CD4-positive, alpha-beta T cell treated with Interleukin-15 for 1 hour (primary cell): Measurements from ENCODE around the gene IFNG-AS1.

Experiments
- DNase-seq: peaks from one replicate; pipeline ENCODE4 v3.0.0-alpha.2; 2020

Gene IFNG-AS1

DNA sequence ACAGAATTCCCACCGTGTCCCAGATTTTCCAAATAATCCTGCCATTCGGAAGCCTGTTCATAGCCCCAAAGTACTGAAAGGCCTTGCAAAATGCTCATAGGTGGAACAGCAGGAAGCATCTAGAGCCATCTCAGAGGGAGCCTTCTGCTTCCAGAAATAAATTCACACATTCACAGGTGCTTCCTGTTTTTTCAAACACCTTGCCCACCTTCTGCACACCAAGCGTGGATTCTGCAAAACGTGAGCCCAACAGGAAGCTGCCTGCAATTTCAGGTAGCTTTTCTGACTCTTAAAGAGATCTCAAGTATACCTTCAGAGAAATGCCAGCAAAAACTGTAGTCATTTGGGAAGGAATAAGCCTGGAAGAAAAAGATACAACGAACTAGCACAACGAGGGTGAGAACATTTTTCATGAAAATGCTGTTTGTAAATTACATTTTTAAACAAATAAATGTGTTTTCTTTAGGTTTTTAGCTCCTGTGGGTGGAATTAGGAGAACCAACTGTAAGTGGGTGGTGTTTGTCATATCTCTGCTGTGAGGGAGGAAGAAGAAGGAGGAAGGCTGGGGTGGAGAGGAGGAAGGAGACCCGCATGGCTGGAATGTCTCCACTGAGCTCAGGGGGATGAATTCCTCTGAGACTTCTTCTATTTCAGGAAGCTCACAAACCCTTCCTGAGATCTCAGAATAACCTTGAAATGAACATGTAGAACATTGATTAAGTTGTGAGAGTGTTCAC lies at the start of gene IFNG-AS1:
IFNG-AS1 (plus strand) TSS at position 264 of the 737 bp plus-strand sequence.
- DNase-seq: peak; percentile 53

DNA sequence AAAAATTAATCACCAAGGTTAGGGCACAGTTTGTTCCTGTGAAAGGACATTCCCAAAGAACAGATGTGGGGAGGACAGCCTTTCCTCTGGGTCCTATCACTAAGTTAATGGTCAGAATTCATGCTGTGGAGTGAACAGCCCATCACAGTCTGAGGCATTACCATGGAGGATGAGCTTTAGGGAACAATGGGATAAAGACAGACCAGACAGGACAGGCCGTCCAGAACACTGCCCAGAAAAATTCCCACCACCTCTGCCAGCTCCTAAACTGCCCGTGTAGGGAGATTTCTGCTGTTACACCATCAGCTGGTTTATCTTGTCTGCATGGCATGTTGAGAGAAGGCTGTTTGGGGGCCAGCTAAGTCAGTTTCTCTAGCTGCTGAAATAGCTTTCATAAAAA lies 49.6 kb upstream of the IFNG-AS1 start:
- DNase-seq: no peak

DNA sequence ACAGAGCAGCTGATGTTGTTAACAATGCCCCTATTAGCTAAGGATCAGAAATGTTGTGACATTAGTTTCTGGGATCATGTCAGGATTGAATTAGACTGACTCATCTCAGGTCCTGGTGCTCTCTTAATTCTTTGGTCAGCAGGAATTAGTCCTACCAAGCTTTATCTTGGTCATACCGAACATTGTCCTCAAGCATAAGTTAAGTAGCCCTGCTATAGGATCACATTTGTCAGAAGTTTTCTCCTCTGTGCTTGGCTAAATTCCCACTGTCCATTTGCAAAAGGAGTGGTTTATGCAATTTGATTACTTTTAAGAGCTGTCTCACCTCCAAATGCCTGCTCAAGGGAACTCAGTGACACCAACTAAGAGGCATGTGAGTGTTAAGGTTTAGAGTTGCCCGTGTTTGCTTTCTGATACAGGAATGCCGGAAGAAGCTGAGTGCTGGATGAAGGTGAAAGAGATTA lies 48.4 kb upstream of the IFNG-AS1 start:
- no peak for DNase-seq

DNA sequence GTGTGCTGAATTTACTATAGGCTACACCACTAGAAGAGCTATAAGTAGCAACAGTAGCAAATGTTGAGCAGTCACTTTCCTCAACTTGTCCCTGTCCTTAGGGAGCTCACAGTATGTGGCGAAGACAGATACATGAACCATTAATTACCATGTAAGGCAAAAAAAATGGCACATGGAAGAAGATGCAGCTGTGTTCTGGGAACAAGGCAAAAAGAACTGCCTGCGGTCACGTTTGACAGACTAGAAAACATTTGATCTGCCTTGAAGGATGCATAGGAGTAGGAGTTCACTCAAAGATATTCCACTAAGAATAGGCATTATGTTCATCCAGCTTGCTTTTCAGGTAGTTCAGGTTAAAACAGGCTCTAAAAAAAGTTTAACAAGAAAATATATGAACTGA lies 46.5 kb upstream of the IFNG-AS1 start:
- DNase-seq: no peak

DNA sequence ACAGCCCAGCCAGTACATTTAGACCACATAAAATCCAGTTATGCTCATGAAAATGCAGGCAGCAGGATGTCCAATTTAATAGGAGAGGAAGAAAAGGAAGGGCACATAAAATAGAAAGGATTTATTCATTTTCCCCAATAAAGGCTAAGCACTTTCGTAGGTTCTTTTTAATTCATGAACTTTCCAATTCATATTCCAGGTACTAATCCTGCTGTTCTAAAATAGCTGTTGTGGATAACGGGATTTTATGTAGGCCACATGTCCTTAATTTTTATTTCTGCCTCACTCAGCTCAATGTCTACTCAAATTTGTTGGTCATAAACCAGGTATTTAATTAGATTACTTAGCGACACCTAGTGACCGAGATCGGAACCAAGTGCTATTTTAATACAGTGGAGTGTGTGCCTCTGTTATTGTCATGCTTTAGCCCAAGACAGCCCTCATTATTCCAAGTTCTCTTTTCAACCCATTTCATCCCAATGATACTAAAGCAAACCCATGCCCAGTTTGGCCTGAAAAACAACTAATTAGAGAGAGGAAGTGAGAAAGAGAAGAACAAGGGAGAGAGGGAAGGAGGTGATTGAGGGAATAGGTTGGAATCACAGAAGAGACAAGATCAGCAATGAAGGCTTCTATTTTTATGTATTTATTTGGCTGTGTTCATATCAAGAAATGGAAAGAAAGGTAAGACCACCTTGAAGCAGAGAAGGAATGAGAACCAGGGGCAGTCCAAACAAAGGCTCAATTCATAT lies 45.9 kb upstream of the IFNG-AS1 start:
- DNase-seq: peak; percentile 24

DNA sequence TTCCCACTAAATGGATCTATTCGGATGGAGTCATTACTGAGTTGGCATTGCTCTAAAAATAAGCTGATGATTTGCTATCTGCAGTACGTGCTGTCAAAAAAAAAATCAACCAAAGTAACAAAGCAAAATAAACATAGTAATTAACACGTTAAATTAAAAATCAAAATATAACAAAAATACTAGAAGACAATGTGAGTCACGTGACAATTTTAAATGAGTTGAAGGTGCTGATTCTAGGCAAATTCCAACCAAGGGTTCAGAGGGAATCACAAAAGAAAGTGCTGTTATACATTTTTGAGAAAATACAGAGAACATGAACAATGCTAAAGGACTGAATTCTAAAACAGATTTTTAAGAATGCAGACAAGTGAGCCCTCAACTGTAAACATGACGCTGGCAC lies 45.2 kb upstream of the IFNG-AS1 start:
- no peak for DNase-seq

DNA sequence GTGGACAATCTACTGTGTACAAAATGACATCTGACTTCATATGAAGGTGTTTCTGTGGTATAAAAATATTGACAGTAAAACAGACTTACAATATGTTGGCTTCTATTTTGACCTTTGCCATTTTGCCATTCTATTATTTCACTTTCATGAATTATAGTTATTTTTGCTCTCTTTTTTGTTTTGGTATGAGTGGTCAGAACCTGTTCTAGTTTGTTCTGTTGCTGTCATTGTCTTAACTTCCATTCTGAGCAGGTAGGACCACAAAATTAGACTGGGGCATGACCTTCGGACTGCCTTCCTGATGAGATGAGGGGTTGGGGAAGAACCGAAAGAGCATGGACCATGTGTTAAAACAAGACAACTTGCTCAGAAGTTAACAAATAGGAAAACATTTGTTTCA lies 36.5 kb upstream of the IFNG-AS1 start:
- no peak for DNase-seq

DNA sequence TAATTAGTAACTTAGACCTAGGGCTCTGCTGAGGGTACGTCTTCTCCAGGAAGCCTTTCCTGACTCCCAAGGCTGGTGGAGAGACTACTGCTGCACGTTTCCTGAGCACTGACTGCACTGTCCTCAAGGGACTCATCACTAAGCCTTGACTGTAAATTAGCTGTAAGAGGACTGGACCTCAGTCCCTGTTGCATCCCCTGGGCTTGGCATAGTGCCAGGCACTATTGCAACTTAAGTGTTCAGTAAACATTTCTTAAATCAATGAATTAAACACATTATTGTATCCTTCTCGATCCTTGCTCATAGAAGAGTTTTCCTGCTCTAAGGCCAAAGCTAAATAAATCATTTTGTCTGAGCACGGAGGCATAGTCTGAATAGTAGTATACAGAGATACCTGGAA lies 31.9 kb upstream of the IFNG-AS1 start:
- DNase-seq: no peak

DNA sequence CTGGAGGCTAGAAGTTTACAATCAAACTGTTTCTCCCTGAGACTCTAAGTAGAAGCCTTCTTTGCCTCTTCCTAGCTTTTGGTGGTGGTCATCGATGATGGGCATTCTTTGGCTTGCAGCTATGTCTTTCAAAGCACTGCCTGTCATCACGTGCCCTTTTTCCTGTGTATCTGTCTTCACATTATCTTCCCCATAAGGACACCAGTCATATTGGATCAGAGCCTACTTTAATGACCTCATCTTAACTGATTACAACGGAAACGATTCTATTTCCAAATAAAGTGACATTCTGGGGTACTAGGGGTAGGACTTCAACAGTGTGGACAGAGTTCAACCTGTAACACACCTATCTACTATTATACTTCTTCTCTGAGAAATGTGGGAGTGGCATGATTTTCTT lies 31.1 kb upstream of the IFNG-AS1 start:
- no peak for DNase-seq

DNA sequence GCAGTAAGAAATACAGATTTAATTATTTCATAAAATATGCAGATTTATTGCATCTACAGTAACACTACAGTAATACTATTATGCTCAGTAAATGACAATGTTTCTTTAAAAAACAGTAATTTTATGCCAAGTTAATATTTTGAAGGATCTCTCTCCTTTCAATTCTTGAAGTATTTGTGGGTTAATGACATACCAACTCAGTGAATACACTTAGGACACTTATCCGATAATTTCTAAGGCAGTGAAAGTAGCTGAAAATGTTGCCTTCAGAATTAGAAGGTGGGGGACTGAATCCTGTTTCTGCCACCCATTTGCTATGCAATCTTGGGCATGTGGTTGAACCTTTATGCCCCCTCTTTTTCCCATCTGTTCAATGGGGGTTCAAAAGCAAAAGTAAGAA lies 24.8 kb upstream of the IFNG-AS1 start:
- no peak for DNase-seq

DNA sequence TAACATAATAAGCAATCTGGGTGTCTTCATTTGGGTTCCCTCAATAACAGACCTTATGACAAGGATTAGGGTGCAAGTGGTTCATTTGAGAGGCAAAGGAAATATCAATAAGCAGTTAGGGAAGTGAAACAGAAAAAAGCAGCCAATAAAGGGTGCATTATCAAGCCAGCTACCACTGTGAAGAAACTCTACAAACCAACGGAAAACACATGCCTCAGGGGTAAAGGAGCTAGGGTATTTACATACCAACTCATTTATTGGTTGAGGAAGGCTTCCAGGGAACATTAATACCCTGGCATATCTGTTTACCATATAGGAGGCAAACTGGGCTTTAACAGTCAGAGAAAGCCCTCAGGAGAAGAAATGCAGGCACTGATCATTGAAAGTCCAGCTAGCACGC lies 22.7 kb upstream of the IFNG-AS1 start:
- DNase-seq: no peak

DNA sequence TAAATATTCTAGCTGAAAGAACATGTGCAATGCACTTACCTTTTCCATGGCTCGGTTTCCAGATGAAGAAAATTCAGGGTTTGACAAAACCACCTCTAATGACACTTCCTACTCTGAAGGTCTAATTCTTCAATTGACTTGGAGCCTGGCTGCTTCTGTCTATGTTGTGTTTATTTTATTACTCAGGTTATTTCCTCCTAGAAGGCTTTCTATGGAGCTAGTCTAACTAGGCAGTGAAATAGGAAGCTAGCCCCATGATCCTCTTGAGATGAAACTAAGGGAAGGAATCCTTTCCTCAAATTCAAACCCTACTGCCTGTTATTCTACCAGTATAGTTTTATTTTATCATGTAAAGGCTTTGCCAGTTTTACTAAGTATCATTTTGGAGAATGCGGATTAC lies 20.9 kb upstream of the IFNG-AS1 start:
- no peak for DNase-seq

DNA sequence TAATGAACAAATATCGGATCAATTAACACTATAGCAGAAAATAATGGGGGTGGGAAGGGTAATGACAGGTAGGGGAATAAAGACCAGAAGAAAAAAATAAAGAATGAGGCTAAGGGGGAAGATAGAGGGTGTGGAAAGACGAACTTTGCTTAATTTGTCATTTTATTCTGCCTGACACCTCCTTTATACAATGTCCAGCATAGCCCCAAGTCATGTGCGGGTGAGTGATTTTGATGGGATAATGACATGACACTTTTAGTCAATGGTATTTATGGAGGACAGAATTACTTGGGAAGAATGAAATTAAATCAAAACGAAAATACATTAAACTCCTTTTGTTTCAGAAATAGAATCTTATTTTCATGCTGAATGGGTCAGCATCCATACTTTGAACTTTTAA lies 20.5 kb upstream of the IFNG-AS1 start:
- no peak for DNase-seq

DNA sequence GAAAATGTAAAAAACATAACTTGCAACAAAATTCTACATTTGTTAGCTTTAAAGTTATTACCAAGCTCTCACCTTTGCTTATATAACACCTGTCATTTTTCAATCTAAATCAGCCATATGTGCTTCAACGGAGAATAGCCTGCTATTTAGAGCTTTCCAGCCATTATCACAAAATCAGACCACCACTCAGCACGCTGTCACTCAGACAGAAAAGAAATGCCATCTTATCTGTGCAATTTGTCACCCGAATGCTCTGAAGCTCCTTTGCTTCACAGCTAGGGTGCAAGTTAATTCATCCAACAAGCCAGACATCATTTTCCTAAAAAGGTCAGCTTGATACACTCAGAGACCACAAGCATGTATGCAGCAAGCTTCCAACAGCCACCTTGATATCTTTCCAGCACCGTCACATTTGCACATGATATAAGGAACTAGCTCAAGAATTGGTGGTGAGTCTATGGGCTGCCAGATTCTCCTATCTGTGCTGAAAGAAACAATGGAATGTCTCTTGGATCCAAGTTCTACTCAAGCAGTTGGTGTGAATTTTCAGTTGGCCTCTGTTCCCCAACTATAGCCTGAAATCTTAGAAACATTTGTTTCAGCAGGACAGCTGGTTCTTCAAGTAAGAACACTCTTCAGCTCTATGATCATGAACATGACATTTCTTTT lies 20.0 kb upstream of the IFNG-AS1 start:
- DNase-seq: no peak

DNA sequence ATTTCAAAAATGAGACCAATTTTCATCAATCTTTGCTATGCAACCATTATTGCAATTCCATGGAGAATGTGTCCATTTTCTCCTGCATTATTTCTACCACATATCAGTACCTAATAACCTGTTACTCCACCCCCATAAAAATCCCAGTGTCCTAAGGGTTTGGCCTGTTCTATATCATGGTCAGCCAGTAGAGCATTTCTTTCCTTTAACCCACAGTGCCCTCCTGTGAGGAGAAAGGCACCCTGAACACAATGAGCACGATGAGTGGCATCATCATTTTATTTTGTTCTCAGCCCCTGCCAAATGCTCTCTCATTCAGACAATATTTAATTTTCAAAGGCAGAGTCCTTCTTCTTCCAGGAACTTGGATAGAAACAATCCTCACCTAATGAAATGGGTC lies 11.6 kb upstream of the IFNG-AS1 start:
- no peak for DNase-seq

DNA sequence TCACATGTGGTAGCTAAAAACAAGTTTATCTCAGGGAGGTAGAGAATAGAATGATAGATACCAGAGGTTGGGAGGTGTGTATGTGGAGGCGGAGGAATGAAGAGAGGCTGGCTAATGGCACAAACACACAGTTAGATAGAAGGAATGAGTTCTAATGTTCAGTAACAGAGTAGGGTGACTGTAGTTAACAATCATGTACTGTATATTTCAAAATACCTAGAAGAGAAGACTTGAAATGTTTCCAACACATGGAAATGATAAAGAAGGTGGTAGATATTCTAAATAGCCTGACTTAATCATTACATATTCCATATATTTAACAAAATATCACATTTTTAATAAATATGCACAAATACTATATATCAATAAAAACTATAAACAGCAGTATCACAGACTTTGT lies 8.9 kb upstream of the IFNG-AS1 start:
- DNase-seq: no peak

DNA sequence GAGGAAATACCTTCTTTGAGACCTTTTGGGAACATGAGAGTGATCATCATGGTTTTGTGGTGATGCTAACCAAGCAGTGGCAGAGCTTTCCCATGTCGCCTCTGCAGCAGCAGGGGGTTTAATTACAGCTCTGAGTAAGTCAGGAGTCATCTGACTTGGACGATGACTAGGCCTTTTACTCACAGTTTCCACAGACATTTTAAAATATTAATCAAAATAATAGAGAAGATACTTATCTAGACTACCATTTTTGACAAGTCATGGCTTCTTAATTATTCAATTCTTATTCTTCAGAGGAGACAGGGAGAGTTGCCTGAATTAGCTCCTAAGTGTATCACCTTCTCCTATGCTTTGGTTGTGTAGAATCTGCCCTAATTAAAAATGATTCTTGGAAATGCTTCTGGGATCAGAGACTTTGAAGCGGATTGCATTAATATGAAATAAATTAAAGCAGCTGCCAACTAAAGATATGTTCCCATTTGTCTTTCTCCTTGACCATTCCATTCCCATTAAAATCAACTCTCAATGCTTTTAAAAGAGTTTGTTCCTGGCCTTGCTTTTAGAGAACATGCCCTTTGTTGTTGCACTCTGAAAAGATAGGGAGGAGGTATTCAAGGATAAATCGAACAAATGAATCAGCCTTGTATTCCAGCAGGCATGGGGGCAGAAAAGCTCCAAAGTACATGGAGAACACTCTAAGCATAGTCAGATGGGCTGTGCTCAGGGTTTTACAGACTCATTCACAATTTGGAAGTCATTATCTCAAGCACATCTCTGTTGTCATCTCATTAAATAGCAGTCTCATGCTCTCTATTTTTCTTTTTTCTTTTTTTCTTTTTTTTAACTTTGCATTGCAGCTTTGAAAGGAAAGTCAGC lies 7.7 kb upstream of the IFNG-AS1 start:
- DNase-seq: no peak

DNA sequence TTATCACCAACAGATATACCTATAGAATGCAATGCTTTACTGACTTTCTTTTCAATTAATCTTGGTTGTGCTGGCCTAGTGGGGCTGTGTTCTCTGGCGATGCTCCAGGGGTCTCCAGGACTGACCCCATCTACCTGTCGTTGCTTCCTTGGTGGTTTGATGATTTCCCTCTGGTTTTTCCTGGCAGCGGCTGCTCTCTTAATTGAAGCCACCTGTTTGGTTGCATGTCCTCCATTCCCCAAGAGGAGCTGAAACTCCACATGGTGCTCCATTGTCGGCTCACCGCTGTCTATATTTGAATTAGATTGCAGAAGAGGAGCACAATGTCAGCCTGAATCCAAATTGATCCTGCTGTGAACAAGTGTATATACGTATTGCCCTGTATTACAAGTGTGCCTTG lies 7.1 kb upstream of the IFNG-AS1 start:
- no peak for DNase-seq

DNA sequence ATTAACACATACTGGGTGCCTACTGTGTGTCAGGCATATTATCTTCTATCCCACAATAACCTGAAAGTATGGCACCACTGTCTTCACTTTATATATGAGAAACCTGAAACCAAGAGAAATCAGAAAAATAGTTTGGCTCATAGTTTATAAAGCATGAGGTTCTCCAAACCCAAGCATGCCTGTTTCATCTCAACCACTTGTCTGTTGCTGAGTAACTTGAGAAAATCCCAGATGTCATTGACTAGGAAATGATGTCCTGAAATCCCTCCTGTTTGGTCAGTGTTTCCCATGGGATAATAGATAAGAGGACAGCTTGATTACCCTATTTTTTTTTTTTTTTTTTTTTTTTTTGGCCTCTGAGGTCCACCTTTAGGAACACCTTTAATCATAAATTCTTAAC lies 2.6 kb upstream of the IFNG-AS1 start:
- no peak for DNase-seq

DNA sequence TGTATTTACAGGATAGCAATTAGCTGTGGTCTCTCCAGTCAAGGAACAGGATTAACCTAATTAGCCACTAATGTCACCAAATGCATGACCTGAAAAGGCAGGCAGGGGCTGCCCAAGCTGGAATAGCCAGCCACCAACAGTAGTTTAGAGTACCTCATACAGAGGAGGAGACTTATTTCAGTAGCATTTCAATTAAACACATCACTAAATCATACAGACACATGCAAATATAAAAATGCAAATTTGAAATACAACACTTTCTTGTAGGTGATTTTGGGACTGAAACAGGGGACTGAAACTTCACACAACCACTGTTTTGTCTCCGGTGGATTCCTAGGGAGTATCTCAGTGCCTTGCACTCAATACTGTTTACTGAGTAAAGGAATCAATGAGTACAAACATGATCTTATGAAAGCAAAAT lies 636 bp upstream of the IFNG-AS1 start:
- DNase-seq: no peak

DNA sequence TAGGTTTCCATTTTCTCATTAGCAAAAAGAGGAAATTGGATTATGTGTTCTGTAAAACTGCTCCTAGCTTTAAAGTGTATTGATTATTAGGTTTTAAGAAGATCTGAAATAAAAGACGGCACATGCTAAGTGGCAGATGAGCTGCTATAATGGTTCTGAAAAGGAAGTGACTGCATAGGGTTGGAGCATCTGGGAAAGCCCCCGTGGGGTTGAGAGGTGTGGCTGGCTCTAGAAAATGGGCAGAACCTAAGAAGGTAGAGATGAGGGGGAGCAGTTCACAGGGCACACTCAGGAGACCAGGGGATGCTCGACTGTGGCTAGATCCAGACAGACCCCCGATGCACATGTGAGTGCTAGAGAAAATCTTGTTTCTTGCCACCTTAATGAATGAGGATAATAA lies 1.9 kb downstream of the IFNG-AS1 start:
- peak; percentile 68 for DNase-seq

DNA sequence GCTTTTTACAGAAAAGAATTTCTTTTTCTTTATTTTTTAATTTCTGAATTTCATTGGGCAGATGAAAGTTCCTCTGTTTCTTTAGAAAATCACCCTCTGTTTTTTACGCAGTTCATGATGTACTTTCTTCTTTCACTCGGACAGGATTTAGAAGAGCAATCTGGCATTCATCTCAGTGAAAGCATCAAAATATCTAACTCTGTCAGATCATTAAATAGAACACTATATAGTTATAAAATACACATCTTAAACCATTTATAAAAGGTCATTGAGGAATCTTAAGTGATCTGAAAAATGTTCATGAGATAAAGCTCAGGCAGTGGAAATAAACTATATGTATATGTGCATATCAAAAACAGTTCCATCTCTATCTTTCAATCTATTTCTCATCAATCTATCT lies 3.9 kb downstream of the IFNG-AS1 start:
- DNase-seq: no peak

DNA sequence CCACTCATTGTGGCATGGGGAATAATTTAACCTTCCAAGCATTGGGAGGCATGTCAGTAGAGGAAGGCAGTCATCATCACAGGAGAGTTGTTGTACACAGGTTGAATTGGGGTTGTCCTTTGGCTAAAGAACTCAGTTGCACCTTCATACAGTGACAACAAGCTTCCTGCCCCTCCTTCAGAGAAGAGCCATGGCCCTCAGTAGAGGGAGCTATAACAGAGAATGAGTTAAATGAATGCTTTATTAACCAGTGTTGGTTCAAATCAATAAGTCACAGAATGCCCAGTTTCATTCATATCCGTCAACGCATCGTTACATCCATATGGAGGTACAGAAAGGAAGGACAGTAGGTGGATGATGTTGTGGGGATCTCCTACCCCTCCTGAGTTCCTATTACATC lies 4.8 kb downstream of the IFNG-AS1 start:
- no peak for DNase-seq
